GM12891 (cell line): Measurements from ENCODE around the gene CABLES1.
"Not testable (repeated sequence)": the region's sequence is repeated elsewhere in the genome, so short reads cannot be mapped to it uniquely, and the experiment has no call there.

Experiments used
- PAX5 ChIP-seq: IDR thresholded peaks from 2 replicates; pipeline ENCODE4 v1.6.1; 2011; ENCODE audit warnings: low read length, moderate library complexity, mild to moderate bottlenecking; ENCODE audit not compliant: insufficient read depth, severe bottlenecking
- POLR2A ChIP-seq: IDR thresholded peaks from 2 replicates; pipeline ENCODE4 v1.6.1; 2011; ENCODE audit warnings: low read depth, low read length, control low read depth
- POLR2AphosphoS5 ChIP-seq: IDR thresholded peaks from 2 replicates; pipeline ENCODE4 v1.6.1; 2011; ENCODE audit warnings: low read depth, low read length, control low read depth
- SPI1 ChIP-seq: IDR thresholded peaks from 2 replicates; pipeline ENCODE4 v1.6.1; 2011; ENCODE audit warnings: low read depth, low read length, control low read depth
- TAF1 ChIP-seq: IDR thresholded peaks from 2 replicates; pipeline ENCODE4 v1.6.1; 2011; ENCODE audit warnings: low read depth, low read length, control low read depth

- peak; percentile 36; the same call in 1 of the 2 replicates for TF ChIP-seq POLR2AphosphoS5
- TF ChIP-seq POLR2A, SPI1, TAF1, PAX5: not testable (repeated sequence)
Measured at GRCh38 chr18:23241833-23242496, 106.7 kb downstream of the CABLES1 start.
